Measurements from ENCODE around the gene ABCA7. TPM values are rescaled to one million over a fixed set of nuclear protein-coding genes. Genes with fewer than 3 reads are reported as not detected.
A peak's percentile ranks its signal among the peaks of the same experiment; 100 is the strongest.

ABCA7 gene
- total RNA-seq, 3 donors from 2014 or later (not counting 1 experiment from before 2014, with no cell fraction given), result 73.3 to 149 (median 121) TPM

GRCh38 chr19:1085676-1086442 lies 46.0 kb downstream of the ABCA7 start:
- ATAC-seq (no peak), DNase-seq (no peak)
- Mint-ChIP-seq H3K27ac (peak overlapping the region; percentile 66 to 74), H3K27me3 (ENCODE audit: low read depth in 2 of 2) (no peaks in the 10 kb centered on the region), H3K36me3 (no peaks in the 10 kb centered on the region), H3K4me1 (peaks cover 19 to 34% of the 10 kb centered on the region in 2 donors), H3K9me3 (no peaks in the 10 kb centered on the region), H3K4me3 (no peak overlapping the region)
- H3K36me3 ChIP-seq (ENCODE audit: control insufficient read depth, insufficient read depth, low read length), result peaks cover 79% of the 10 kb centered on the region
- H3K4me1 ChIP-seq (ENCODE audit: control insufficient read depth, insufficient read depth, low read length), result peaks cover 61% of the 10 kb centered on the region
- intact Hi-C loops (cut with micrococcal nuclease), result no loop called here
- WGBS (ENCODE audit: insufficient coverage), result 90% methylated on average over 38 of the region's 38 CpGs
- no peak overlapping the region for H3K27ac ChIP-seq (ENCODE audit: low read length)
- no peaks in the 10 kb centered on the region for H3K9me3 ChIP-seq (ENCODE audit: control insufficient read depth, insufficient read depth, low read length)
- TF ChIP-seq, protein P1, sequence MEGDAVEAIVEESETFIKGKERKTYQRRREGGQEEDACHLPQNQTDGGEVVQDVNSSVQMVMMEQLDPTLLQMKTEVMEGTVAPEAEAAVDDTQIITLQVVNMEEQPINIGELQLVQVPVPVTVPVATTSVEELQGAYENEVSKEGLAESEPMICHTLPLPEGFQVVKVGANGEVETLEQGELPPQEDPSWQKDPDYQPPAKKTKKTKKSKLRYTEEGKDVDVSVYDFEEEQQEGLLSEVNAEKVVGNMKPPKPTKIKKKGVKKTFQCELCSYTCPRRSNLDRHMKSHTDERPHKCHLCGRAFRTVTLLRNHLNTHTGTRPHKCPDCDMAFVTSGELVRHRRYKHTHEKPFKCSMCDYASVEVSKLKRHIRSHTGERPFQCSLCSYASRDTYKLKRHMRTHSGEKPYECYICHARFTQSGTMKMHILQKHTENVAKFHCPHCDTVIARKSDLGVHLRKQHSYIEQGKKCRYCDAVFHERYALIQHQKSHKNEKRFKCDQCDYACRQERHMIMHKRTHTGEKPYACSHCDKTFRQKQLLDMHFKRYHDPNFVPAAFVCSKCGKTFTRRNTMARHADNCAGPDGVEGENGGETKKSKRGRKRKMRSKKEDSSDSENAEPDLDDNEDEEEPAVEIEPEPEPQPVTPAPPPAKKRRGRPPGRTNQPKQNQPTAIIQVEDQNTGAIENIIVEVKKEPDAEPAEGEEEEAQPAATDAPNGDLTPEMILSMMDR (IDR thresholded peaks at IDR 0.05), result no peak
- no peak overlapping the region for H3K4me3 ChIP-seq (ENCODE audit: low read length)
- H3K27me3 ChIP-seq (ENCODE audit: control insufficient read depth, insufficient read depth, low read length), result no peaks in the 10 kb centered on the region

DNA sequence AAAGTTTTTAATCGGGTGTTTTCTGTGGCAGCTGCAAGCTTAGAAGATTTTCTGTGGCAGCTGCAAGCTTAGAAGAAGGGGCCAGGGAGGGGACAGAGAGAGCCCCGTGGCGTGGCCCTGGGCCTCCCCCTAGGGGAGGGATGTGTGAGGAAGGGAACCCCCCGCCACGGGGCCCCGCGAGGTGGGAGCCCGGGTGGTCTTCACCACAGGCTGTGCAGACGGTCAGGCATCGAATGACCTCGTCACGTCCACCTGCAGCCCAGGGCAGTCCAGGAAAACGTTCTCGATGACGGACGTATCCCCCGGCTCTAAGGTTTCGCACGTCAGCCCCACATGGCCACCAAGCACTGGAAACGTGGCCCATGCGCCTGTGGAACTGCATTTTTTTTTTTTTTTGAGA lies 46.7 kb downstream of the ABCA7 start:
- peak overlapping the region in 1 of 2 donors; percentile 40 for H3K27ac Mint-ChIP-seq
- H3K36me3 Mint-ChIP-seq, result no peaks in the 10 kb centered on the region
- DNase-seq (no peak), ATAC-seq (no peak)
- H3K27me3 Mint-ChIP-seq (ENCODE audit: low read depth in 2 of 2), result no peaks in the 10 kb centered on the region
- no peak overlapping the region for H3K4me3 Mint-ChIP-seq
- no peaks in the 10 kb centered on the region for H3K27me3 ChIP-seq (ENCODE audit: control insufficient read depth, insufficient read depth, low read length)
- no peak overlapping the region for H3K4me3 ChIP-seq (ENCODE audit: low read length)
- 65% methylated on average over 21 of the region's 21 CpGs for WGBS (ENCODE audit: insufficient coverage)
- peak overlapping the region; percentile 70 for H3K27ac ChIP-seq (ENCODE audit: low read length)
- peaks cover 54% of the 10 kb centered on the region for H3K4me1 ChIP-seq (ENCODE audit: control insufficient read depth, insufficient read depth, low read length)
- H3K4me1 Mint-ChIP-seq, result peaks cover 19 to 30% of the 10 kb centered on the region in 2 donors
- H3K36me3 ChIP-seq (ENCODE audit: control insufficient read depth, insufficient read depth, low read length), result peaks cover 77% of the 10 kb centered on the region
- TF ChIP-seq, protein P1 (IDR thresholded peaks at IDR 0.05), result no peak
- no peaks in the 10 kb centered on the region for H3K9me3 Mint-ChIP-seq
- intact Hi-C loops (cut with micrococcal nuclease), result no loop called here
- no peaks in the 10 kb centered on the region for H3K9me3 ChIP-seq (ENCODE audit: control insufficient read depth, insufficient read depth, low read length)

GRCh38 chr19:1087813-1088415 lies 48.0 kb downstream of the ABCA7 start:
- Histone ChIP-seq H3K27me3 (ENCODE audit: control insufficient read depth, insufficient read depth, low read length) (no peaks in the 10 kb centered on the region), H3K36me3 (ENCODE audit: control insufficient read depth, insufficient read depth, low read length) (peaks cover 72% of the 10 kb centered on the region), H3K9me3 (ENCODE audit: control insufficient read depth, insufficient read depth, low read length) (no peaks in the 10 kb centered on the region), H3K4me1 (ENCODE audit: control insufficient read depth, insufficient read depth, low read length) (peaks cover 45% of the 10 kb centered on the region), H3K27ac (ENCODE audit: low read length) (peak overlapping the region; percentile 70), H3K4me3 (ENCODE audit: low read length) (no peak overlapping the region)
- intact Hi-C loops (cut with micrococcal nuclease), result loop anchor here (1.0 kb wide), 1 partner anchor 11 kb away; no protein-coding TSS in a partner anchor
- H3K36me3 Mint-ChIP-seq, result no peaks in the 10 kb centered on the region
- ATAC-seq (peak; percentile 34 to 62 (median 52)), DNase-seq (peak in 1 of 2 donors; percentile 78)
- H3K9me3 Mint-ChIP-seq, result no peaks in the 10 kb centered on the region
- H3K27ac Mint-ChIP-seq, result peak overlapping the region; percentile 78 to 87
- peaks cover 19 to 30% of the 10 kb centered on the region in 2 donors for H3K4me1 Mint-ChIP-seq
- TF ChIP-seq, protein P1 (IDR thresholded peaks at IDR 0.05), result no peak
- WGBS (ENCODE audit: insufficient coverage), result 6% methylated on average over 27 of the region's 27 CpGs
- peak overlapping the region; percentile 49 for H3K4me3 Mint-ChIP-seq
- H3K27me3 Mint-ChIP-seq (ENCODE audit: low read depth in 2 of 2), result no peaks in the 10 kb centered on the region
